SU-DHL-6 (cell line): ENCODE data around the gene ZXDC.

Experiments used
- EZH2phosphoT487 ChIP-seq: fragments of 200-600 bp; sonication (generic), shearing (Covaris generic); conservative IDR thresholded peaks from 2 replicates; pipeline ENCODE4 v1.6.1; 2018; ENCODE audit warnings: mild to moderate bottlenecking, antibody characterized with exemption, low read length, moderate library complexity, mixed read lengths
- TF ChIP-seq, protein P1 (sequence below): fragments of 200-600 bp; sonication (generic); IDR thresholded peaks from one replicate; pipeline ENCODE4 v1.5.1; 2017; ENCODE audit warnings: antibody characterized with exemption, mild to moderate bottlenecking, low read length, moderate library complexity; ENCODE audit not compliant: insufficient read depth, poor library complexity, severe bottlenecking

DNA sequence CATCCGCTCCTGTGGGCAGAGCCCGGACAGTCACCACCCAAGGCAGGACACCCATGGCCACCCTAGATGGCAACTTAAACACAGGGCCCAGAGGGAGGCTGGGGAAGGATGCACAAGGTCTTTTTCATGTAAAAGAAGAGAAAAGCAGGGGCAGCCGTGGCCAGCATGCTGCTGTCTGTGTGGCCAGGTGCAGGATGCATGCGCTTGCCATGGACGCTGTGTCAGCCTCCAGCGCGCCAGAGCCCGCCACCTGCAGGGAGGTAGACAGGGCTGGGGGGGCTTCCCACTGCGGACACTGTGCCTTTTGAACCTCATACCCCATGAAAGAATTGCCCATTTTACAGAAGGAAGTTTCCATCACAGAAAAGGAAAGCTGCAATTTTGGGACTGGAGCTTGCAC lies 23.7 kb upstream of the ZXDC start:
- TF ChIP-seq, protein P1, sequence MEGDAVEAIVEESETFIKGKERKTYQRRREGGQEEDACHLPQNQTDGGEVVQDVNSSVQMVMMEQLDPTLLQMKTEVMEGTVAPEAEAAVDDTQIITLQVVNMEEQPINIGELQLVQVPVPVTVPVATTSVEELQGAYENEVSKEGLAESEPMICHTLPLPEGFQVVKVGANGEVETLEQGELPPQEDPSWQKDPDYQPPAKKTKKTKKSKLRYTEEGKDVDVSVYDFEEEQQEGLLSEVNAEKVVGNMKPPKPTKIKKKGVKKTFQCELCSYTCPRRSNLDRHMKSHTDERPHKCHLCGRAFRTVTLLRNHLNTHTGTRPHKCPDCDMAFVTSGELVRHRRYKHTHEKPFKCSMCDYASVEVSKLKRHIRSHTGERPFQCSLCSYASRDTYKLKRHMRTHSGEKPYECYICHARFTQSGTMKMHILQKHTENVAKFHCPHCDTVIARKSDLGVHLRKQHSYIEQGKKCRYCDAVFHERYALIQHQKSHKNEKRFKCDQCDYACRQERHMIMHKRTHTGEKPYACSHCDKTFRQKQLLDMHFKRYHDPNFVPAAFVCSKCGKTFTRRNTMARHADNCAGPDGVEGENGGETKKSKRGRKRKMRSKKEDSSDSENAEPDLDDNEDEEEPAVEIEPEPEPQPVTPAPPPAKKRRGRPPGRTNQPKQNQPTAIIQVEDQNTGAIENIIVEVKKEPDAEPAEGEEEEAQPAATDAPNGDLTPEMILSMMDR: no peak
- TF ChIP-seq EZH2phosphoT487: no peak
